GM21447 (cell line): ENCODE data around the gene TM9SF3.
A peak's percentile ranks its signal among the peaks of the same experiment; 100 is the strongest.

Experiments used
- ATAC-seq: cut with Tn5 transposase; IDR thresholded peaks from one replicate; pipeline ENCODE4 v1.9.1; 2021; ENCODE audit not compliant: unreplicated experiment

Gene TM9SF3

GRCh38 chr10:96513305-96513697 lies 73.5 kb downstream of the TM9SF3 start:
- ATAC-seq = peak; percentile 48

- ATAC-seq = no peak
These were observed 74.1 kb downstream of the TM9SF3 start for GRCh38 chr10:96512524-96513304.

- ATAC-seq = no peak
These were observed 75.5 kb downstream of the TM9SF3 start for GRCh38 chr10:96511044-96511945.

- no peak for ATAC-seq
These were observed 77.7 kb downstream of the TM9SF3 start for GRCh38 chr10:96509017-96509641.

- ATAC-seq = no peak
These were observed 79.8 kb downstream of the TM9SF3 start for GRCh38 chr10:96507044-96507443.

GRCh38 chr10:96505150-96506136 lies 81.4 kb downstream of the TM9SF3 start:
- ATAC-seq = no peak

GRCh38 chr10:96502561-96503282 lies 84.1 kb downstream of the TM9SF3 start:
- no peak for ATAC-seq

- ATAC-seq = no peak
These were observed 84.8 kb downstream of the TM9SF3 start for GRCh38 chr10:96501985-96502384.

GRCh38 chr10:96500519-96500918 lies 86.3 kb downstream of the TM9SF3 start:
- ATAC-seq = no peak

- no peak for ATAC-seq
These were observed 86.8 kb downstream of the TM9SF3 start for GRCh38 chr10:96500050-96500449.

- ATAC-seq = no peak
These were observed 89.4 kb downstream of the TM9SF3 start for GRCh38 chr10:96497391-96497790.

- ATAC-seq = no peak
These were observed 90.4 kb downstream of the TM9SF3 start for GRCh38 chr10:96496281-96496925.

GRCh38 chr10:96495544-96495943 lies 91.3 kb downstream of the TM9SF3 start:
- ATAC-seq = no peak

- ATAC-seq = no peak
These were observed 92.1 kb downstream of the TM9SF3 start for GRCh38 chr10:96494694-96495093.

- ATAC-seq = no peak
These were observed 92.8 kb downstream of the TM9SF3 start for GRCh38 chr10:96493871-96494525.

- no peak for ATAC-seq
These were observed 93.6 kb downstream of the TM9SF3 start for GRCh38 chr10:96493254-96493653.

- no peak for ATAC-seq
These were observed 95.5 kb downstream of the TM9SF3 start for GRCh38 chr10:96491303-96491702.

GRCh38 chr10:96488161-96488935 lies 98.5 kb downstream of the TM9SF3 start:
- ATAC-seq = no peak
